ENCODE data around the gene C10orf71.

C10orf71 gene

GRCh38 chr10:49375611-49376010 is 76.6 kb downstream of the C10orf71 start:
- no peak for DNase-seq (ENCODE audit: low read depth in 3 of 3)
